Measurements from ENCODE around the gene PTK7.

- TF ChIP-seq CTCF (IDR thresholded peaks at IDR 0.05) (no peak), POLR2A (IDR thresholded peaks at IDR 0.05) (no peak)
These were observed 13.3 kb upstream of the PTK7 start for GRCh38 chr6:43062818-43063217.

All from Peyer's patch (tissue), 4 donors.